Measurements from ENCODE around the gene SEC61A2. TPM values are rescaled to one million over a fixed set of nuclear protein-coding genes. Genes with fewer than 3 reads are reported as not detected.

Gene SEC61A2
- total and polyA plus RNA-seq, 8 donors = 4.8 to 19.9 (median 15.5) TPM

GRCh38 chr10:12195281-12195602 is 65.8 kb downstream of the SEC61A2 start:
- no peak for TF ChIP-seq CTCF (IDR thresholded peaks at IDR 0.05)
- Histone ChIP-seq H3K9me3 (no peaks in the 10 kb centered on the region), H3K27me3 (no peaks in the 10 kb centered on the region), H3K4me3 (peak overlapping the region; percentile 89 to 95), H3K27ac (peak overlapping the region; percentile 92 to 94), H3K36me3 (peaks cover 0 to 16% of the 10 kb centered on the region in 2 donors), H3K4me1 (peaks cover 21 to 72% of the 10 kb centered on the region in 2 donors)
- intact Hi-C loops (cut with DNase I) = no loop called here
- peak in 2 of 4 donors; percentile 1 to 15 for DNase-seq
- no peak for ATAC-seq

GRCh38 chr10:12195603-12196506 is 66.4 kb downstream of the SEC61A2 start, which contains the start of the genes CDC123 and NUDT5:
Gene CDC123 (plus strand): TSS chr10:12196188. CDS start chr10:12196246, 58 bp downstream.
Gene NUDT5 (minus strand): TSS chr10:12195891. CDS start chr10:12186291, 9,600 bp downstream.
- intact Hi-C loops (cut with DNase I) = no loop called here
- ATAC-seq = peak; percentile 94
- no peaks in the 10 kb centered on the region for H3K27me3 ChIP-seq

GRCh38 chr10:12196531-12197211 is 67.2 kb downstream of the SEC61A2 start:
- Histone ChIP-seq H3K4me3 (peak overlapping the region; percentile 89 to 95), H3K27me3 (no peaks in the 10 kb centered on the region), H3K36me3 (peaks cover 0 to 30% of the 10 kb centered on the region in 2 donors), H3K4me1 (peaks cover 21 to 60% of the 10 kb centered on the region in 2 donors), H3K9me3 (no peaks in the 10 kb centered on the region), H3K27ac (peak overlapping the region; percentile 92 to 94)
- TF ChIP-seq CTCF (IDR thresholded peaks at IDR 0.05) = no peak
- no peak for ATAC-seq
- no peak for DNase-seq
- intact Hi-C loops (cut with DNase I) = no loop called here

More at GRCh38 chr10:12195603-12196506, 66.4 kb downstream of the SEC61A2 start, which contains the start of the genes CDC123 and NUDT5:
- peak within 1 kb of the TSS; percentile 89 to 95 for H3K4me3 ChIP-seq
- TF ChIP-seq CTCF (IDR thresholded peaks at IDR 0.05) = peak in 1 of 2 donors; percentile 13
- H3K36me3 ChIP-seq = peaks cover 0 to 22% of the 10 kb centered on the region in 2 donors
- H3K27ac ChIP-seq = peak within 1 kb of the TSS; percentile 92 to 94
- peak; percentile 89 to 97 (median 90) for DNase-seq
- H3K9me3 ChIP-seq = no peaks in the 10 kb centered on the region
- peaks cover 21 to 68% of the 10 kb centered on the region in 2 donors for H3K4me1 ChIP-seq

- ATAC-seq = no peak
- no peak for TF ChIP-seq CTCF (IDR thresholded peaks at IDR 0.05)
- H3K27ac ChIP-seq = no peak overlapping the region
Measured at GRCh38 chr10:12198156-12198555, 68.7 kb downstream of the SEC61A2 start.

GRCh38 chr10:12200850-12201249 is 71.4 kb downstream of the SEC61A2 start:
- Histone ChIP-seq H3K27me3 (no peaks in the 10 kb centered on the region), H3K9me3 (no peaks in the 10 kb centered on the region), H3K27ac (no peak overlapping the region), H3K4me1 (peaks cover 9 to 26% of the 10 kb centered on the region in 2 donors), H3K36me3 (peaks cover 0 to 65% of the 10 kb centered on the region in 2 donors), H3K4me3 (no peak overlapping the region)
- ATAC-seq (no peak), DNase-seq (no peak)
- intact Hi-C loops (cut with DNase I) = no loop called here
- no peak for TF ChIP-seq CTCF (IDR thresholded peaks at IDR 0.05)

More at GRCh38 chr10:12198156-12198555, 68.7 kb downstream of the SEC61A2 start:
- intact Hi-C loops (cut with DNase I) = no loop called here
- Histone ChIP-seq H3K4me1 (peaks cover 20 to 46% of the 10 kb centered on the region in 2 donors), H3K4me3 (no peak overlapping the region), H3K27me3 (no peaks in the 10 kb centered on the region), H3K9me3 (no peaks in the 10 kb centered on the region), H3K36me3 (peaks cover 0 to 45% of the 10 kb centered on the region in 2 donors)
- DNase-seq = no peak
